Caco-2 (cell line): ENCODE data around the gene PTPN23. TPM values are rescaled to one million over a fixed set of nuclear protein-coding genes. Genes with fewer than 3 reads are reported as not detected.

Source experiments
- BruUV-seq: library from RNA; stranded (reverse); fragments of 400-500 nt; replicated peaks from 2 replicates; lab custom pipeline; 2021; lab: Mats Ljungman, UMichigan
- CTCF ChIA-PET: fragments of 300-600 bp; sonication (Branson Sonifier 250); formaldehyde crosslinking; loops from one replicate; lab custom pipeline; 2022; ENCODE audit warnings: antibody characterized with exemption; lab: Charles Lee
- POLR2A ChIA-PET: fragments of 300-600 bp; sonication (Branson Sonifier 250); formaldehyde crosslinking; loops from one replicate; lab custom pipeline; 2022; ENCODE audit warnings: antibody characterized with exemption; lab: Charles Lee
- DNase-seq, 2 experiments: peaks; one replicate each; pipeline versions ENCODE4 v3.0.0 to v3.0.0-alpha.2; 2020 to 2022
- H3K27me3 ChIP-seq: replicated peaks from 2 replicates; pipeline ENCODE4 v1.6.0; 2011; ENCODE audit warnings: low read length; ENCODE audit not compliant: control insufficient read depth, insufficient read depth
- H3K36me3 ChIP-seq: 2 replicates; pipeline ENCODE4 v1.5.1; 2011; ENCODE audit warnings: low read length; ENCODE audit not compliant: control insufficient read depth, insufficient read depth
- H3K4me1 ChIP-seq: fragments of 250-450 bp; sonication (Bioruptor Pico); 2 replicates; pipeline ENCODE4 v1.5.1; 2020; ENCODE audit warnings: mild to moderate bottlenecking
- H3K4me3 ChIP-seq: 2 replicates; pipeline ENCODE4 v1.5.1; 2011; ENCODE audit warnings: low read depth, mild to moderate bottlenecking, control low read depth, low read length
- H3K9me3 ChIP-seq: fragments of 250-450 bp; sonication (Bioruptor Pico); 2 replicates; pipeline ENCODE4 v1.5.1; 2020; ENCODE audit warnings: mild to moderate bottlenecking, moderate library complexity
- H3K27ac Mint-ChIP-seq: one replicate; pipeline ENCODE4 v1.8.0; 2022; ENCODE audit warnings: mixed read lengths; ENCODE audit not compliant: unreplicated experiment
- H3K27me3 Mint-ChIP-seq: one replicate; pipeline ENCODE4 v1.8.0; 2022; ENCODE audit warnings: mixed read lengths; ENCODE audit not compliant: insufficient read depth, unreplicated experiment
- H3K36me3 Mint-ChIP-seq: one replicate; pipeline ENCODE4 v1.8.0; 2022; ENCODE audit warnings: mild to moderate bottlenecking, mixed read lengths; ENCODE audit not compliant: insufficient read depth, unreplicated experiment
- H3K4me1 Mint-ChIP-seq: one replicate; pipeline ENCODE4 v1.8.0; 2022; ENCODE audit warnings: low read depth, mixed read lengths; ENCODE audit not compliant: unreplicated experiment
- H3K4me3 Mint-ChIP-seq: one replicate; pipeline ENCODE4 v1.8.0; 2022; ENCODE audit warnings: mild to moderate bottlenecking, moderate library complexity, mixed read lengths; ENCODE audit not compliant: unreplicated experiment
- H3K9me3 Mint-ChIP-seq: one replicate; pipeline ENCODE4 v1.8.0; 2022; ENCODE audit warnings: mixed read lengths; ENCODE audit not compliant: unreplicated experiment
- intact Hi-C: fragments of 100-400 bp; cut with micrococcal nuclease; formaldehyde crosslinking; loops from one replicate; pipeline ENCODE4 v1.10.0; 2022; ENCODE audit not compliant: unreplicated experiment
- total RNA-seq: library from RNA; stranded (reverse); gene quantifications from 2 replicates; pipeline ENCODE4 v1.2.3, GENCODE V29; 2022
- TF ChIP-seq, protein P1 (sequence below), 2 experiments: fragments of 200-600 bp in 1 of 2; IDR thresholded peaks; 1 replicate in 1 of 2; 2 replicates in 1 of 2; pipeline versions ENCODE4 v1.5.1 to v1.8.0; 2011 to 2022; ENCODE audit warnings: antibody characterized with exemption in 1 of 2, control low read depth in 1 of 2, inconsistent platforms in 1 of 2, low read depth in 1 of 2, low read length in 1 of 2, mild to moderate bottlenecking in 1 of 2, moderate library complexity in 1 of 2; ENCODE audit not compliant: insufficient read depth in 1 of 2, severe bottlenecking in 1 of 2, unreplicated experiment in 1 of 2

Gene PTPN23
- total RNA-seq, 1 experiment from 2014 or later: 49.6 TPM

GRCh38 chr3:47344971-47345370 lies 35.9 kb upstream of the PTPN23 start:
- Mint-ChIP-seq H3K9me3 (no peaks in the 10 kb centered on the region), H3K27me3 (no peaks in the 10 kb centered on the region), H3K4me3 (no peak overlapping the region), H3K4me1 (peaks cover 12% of the 10 kb centered on the region), H3K27ac (no peak overlapping the region), H3K36me3 (peaks cover 14% of the 10 kb centered on the region)
- BruUV-seq: no TSS peak
- no peak for DNase-seq
- Histone ChIP-seq H3K36me3 (peaks cover 2% of the 10 kb centered on the region; the same call in 1 of the 2 replicates), H3K4me1 (peaks cover 13% of the 10 kb centered on the region; the same call in 1 of the 2 replicates), H3K9me3 (no peaks in the 10 kb centered on the region), H3K27me3 (no peaks in the 10 kb centered on the region), H3K4me3 (no peak overlapping the region)
- TF ChIP-seq, protein P1, sequence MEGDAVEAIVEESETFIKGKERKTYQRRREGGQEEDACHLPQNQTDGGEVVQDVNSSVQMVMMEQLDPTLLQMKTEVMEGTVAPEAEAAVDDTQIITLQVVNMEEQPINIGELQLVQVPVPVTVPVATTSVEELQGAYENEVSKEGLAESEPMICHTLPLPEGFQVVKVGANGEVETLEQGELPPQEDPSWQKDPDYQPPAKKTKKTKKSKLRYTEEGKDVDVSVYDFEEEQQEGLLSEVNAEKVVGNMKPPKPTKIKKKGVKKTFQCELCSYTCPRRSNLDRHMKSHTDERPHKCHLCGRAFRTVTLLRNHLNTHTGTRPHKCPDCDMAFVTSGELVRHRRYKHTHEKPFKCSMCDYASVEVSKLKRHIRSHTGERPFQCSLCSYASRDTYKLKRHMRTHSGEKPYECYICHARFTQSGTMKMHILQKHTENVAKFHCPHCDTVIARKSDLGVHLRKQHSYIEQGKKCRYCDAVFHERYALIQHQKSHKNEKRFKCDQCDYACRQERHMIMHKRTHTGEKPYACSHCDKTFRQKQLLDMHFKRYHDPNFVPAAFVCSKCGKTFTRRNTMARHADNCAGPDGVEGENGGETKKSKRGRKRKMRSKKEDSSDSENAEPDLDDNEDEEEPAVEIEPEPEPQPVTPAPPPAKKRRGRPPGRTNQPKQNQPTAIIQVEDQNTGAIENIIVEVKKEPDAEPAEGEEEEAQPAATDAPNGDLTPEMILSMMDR (IDR thresholded peaks at IDR 0.05; ENCODE audit: insufficient read depth in 1 of 2, low read depth in 1 of 2, low read length in 1 of 2, severe bottlenecking in 1 of 2, unreplicated experiment in 1 of 2): no peak
- intact Hi-C loops: no loop called here
- POLR2A ChIA-PET: no interaction called here
- CTCF ChIA-PET: interaction anchor here (0.5 kb wide), 1 partner anchor 47 kb away, joined by 6 read pairs; no protein-coding TSS in a partner anchor

- POLR2A ChIA-PET: no interaction called here
- intact Hi-C loops: no loop called here
- Histone ChIP-seq H3K36me3 (no peaks in the 10 kb centered on the region), H3K4me1 (peaks cover 9% of the 10 kb centered on the region; the same call in 1 of the 2 replicates), H3K4me3 (no peak overlapping the region), H3K27me3 (no peaks in the 10 kb centered on the region), H3K9me3 (no peaks in the 10 kb centered on the region)
- Mint-ChIP-seq H3K27me3 (no peaks in the 10 kb centered on the region), H3K36me3 (peaks cover 10% of the 10 kb centered on the region), H3K4me1 (peaks cover 6% of the 10 kb centered on the region), H3K9me3 (no peaks in the 10 kb centered on the region), H3K4me3 (no peak overlapping the region), H3K27ac (no peak overlapping the region)
- CTCF ChIA-PET: no interaction called here
- TF ChIP-seq, protein P1 (IDR thresholded peaks at IDR 0.05; ENCODE audit: insufficient read depth in 1 of 2, low read depth in 1 of 2, low read length in 1 of 2, severe bottlenecking in 1 of 2, unreplicated experiment in 1 of 2): no peak
- DNase-seq: no peak
- BruUV-seq: no TSS peak
These were observed 33.5 kb upstream of the PTPN23 start for GRCh38 chr3:47347217-47347801.

- Mint-ChIP-seq H3K4me3 (no peak overlapping the region), H3K36me3 (peaks cover 7% of the 10 kb centered on the region), H3K27ac (no peak overlapping the region), H3K4me1 (no peaks in the 10 kb centered on the region), H3K9me3 (no peaks in the 10 kb centered on the region), H3K27me3 (no peaks in the 10 kb centered on the region)
- no TSS peak for BruUV-seq
- H3K27me3 ChIP-seq: no peaks in the 10 kb centered on the region
- ChIA-PET POLR2A (no interaction called here), CTCF (no interaction called here)
- no peak overlapping the region for H3K4me3 ChIP-seq
- no peak for DNase-seq
- no peaks in the 10 kb centered on the region for H3K4me1 ChIP-seq
- no peaks in the 10 kb centered on the region for H3K9me3 ChIP-seq
- no peaks in the 10 kb centered on the region for H3K36me3 ChIP-seq
- TF ChIP-seq, protein P1 (IDR thresholded peaks at IDR 0.05; ENCODE audit: insufficient read depth in 1 of 2, low read depth in 1 of 2, low read length in 1 of 2, severe bottlenecking in 1 of 2, unreplicated experiment in 1 of 2): no peak
- intact Hi-C loops: no loop called here
These were observed 32.2 kb upstream of the PTPN23 start for GRCh38 chr3:47348411-47349154.
